ENCODE results near the gene KLHL29. TPM values are rescaled to one million over a fixed set of nuclear protein-coding genes. Genes with fewer than 3 reads are reported as not detected.

Gene KLHL29
- total RNA-seq, 1 experiment from 2014 or later, result 2.4 TPM

DNA sequence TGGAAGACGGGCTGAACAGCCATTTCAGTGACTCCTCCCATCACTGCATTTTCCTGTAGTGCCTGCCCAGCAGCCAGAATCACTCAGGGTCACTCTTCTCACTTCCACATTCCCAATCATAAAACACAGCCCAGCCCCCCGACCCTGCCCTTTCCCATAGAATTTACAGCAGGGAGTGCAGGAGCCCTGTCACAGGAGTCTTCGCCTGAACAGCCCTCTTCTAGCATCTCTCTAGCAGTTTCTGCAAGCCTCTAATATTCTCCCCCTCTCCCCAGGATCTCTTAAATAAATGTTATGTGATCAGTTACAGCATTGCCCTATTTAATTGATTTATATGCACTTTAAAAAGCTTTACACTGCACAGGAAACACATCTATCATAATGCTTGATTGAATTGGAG, 42.9 kb upstream of the KLHL29 start:
- H4K5ac ChIP-seq (ENCODE audit: insufficient read length, low read depth, low read length), result no peak overlapping the region
- no peak overlapping the region for H3K9ac ChIP-seq (ENCODE audit: extremely low read depth, insufficient read length, low read length)
- H2BK120ac ChIP-seq (ENCODE audit: low read depth, low read length, poor library complexity, severe bottlenecking), result no peak overlapping the region
- H2BK15ac ChIP-seq (ENCODE audit: low read depth, low read length), result no peak overlapping the region
- no peak overlapping the region for H3K18ac ChIP-seq (ENCODE audit: insufficient read length, low read depth, low read length)
- H2BK12ac ChIP-seq (ENCODE audit: insufficient read length, low read depth, low read length), result no peak overlapping the region
- H3K4me2 ChIP-seq (ENCODE audit: insufficient read depth, insufficient read length, low read length), result no peak overlapping the region
- H3K56ac ChIP-seq (ENCODE audit: insufficient read length, low read depth, low read length), result no peak overlapping the region
- no peaks in the 10 kb centered on the region for H3K27me3 ChIP-seq (ENCODE audit: insufficient read depth, low read length)
- no peak overlapping the region for H2AFZ ChIP-seq (ENCODE audit: low read length)
- H3K4ac ChIP-seq (ENCODE audit: low read depth, low read length), result no peak overlapping the region
- H4K20me1 ChIP-seq (ENCODE audit: control insufficient read depth, insufficient read depth, insufficient read length), result no peaks in the 10 kb centered on the region
- H3K79me1 ChIP-seq (ENCODE audit: insufficient read depth, low read depth, low read length, poor library complexity, severe bottlenecking), result no peaks in the 10 kb centered on the region
- H3K4me1 Mint-ChIP-seq, result peaks cover 0 to 3% of the 10 kb centered on the region in 2 experiments; a peak in 1 of 4 replicates
- no peaks in the 10 kb centered on the region for H3K23me2 ChIP-seq (ENCODE audit: insufficient read length, low read depth, low read length, poor library complexity, severe bottlenecking)
- H2AK5ac ChIP-seq (ENCODE audit: insufficient read length, low read length), result no peak overlapping the region
- no peaks in the 10 kb centered on the region for H3K9me3 ChIP-seq (ENCODE audit: control insufficient read depth, low read depth, low read length)
- peaks cover 4% of the 10 kb centered on the region for H3K27me3 Mint-ChIP-seq (ENCODE audit: low read depth)
- H3T11ph ChIP-seq (ENCODE audit: low read length), result no peak overlapping the region
- TF ChIP-seq, protein P1, sequence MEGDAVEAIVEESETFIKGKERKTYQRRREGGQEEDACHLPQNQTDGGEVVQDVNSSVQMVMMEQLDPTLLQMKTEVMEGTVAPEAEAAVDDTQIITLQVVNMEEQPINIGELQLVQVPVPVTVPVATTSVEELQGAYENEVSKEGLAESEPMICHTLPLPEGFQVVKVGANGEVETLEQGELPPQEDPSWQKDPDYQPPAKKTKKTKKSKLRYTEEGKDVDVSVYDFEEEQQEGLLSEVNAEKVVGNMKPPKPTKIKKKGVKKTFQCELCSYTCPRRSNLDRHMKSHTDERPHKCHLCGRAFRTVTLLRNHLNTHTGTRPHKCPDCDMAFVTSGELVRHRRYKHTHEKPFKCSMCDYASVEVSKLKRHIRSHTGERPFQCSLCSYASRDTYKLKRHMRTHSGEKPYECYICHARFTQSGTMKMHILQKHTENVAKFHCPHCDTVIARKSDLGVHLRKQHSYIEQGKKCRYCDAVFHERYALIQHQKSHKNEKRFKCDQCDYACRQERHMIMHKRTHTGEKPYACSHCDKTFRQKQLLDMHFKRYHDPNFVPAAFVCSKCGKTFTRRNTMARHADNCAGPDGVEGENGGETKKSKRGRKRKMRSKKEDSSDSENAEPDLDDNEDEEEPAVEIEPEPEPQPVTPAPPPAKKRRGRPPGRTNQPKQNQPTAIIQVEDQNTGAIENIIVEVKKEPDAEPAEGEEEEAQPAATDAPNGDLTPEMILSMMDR (conservative IDR thresholded peaks at IDR 0.05), result no peak
- H2BK5ac ChIP-seq (ENCODE audit: insufficient read length, low read length), result no peak overlapping the region
- DNase-seq, result no peak
- no peak overlapping the region for H2BK20ac ChIP-seq (ENCODE audit: low read depth, low read length, poor library complexity, severe bottlenecking)
- no peak overlapping the region for H4K8ac ChIP-seq (replicated peaks; ENCODE audit: insufficient read length, low read depth, low read length)
- H3K4me1 ChIP-seq (ENCODE audit: insufficient read depth, low read length), result no peaks in the 10 kb centered on the region
- no CpG with 5 or more reads among the region's 3 CpGs for WGBS (ENCODE audit: extremely low coverage, insufficient read length, low lambda C conversion rate)
- H3K9me3 Mint-ChIP-seq, result peaks cover 0 to 4% of the 10 kb centered on the region in 2 experiments; a peak in 3 of 5 replicates
- H4K91ac ChIP-seq (ENCODE audit: insufficient read length, low read depth, low read length), result no peak overlapping the region
- no peak overlapping the region for H3K27ac ChIP-seq (ENCODE audit: insufficient read length, low read depth, low read length)
- no peak overlapping the region for H3K4me3 Mint-ChIP-seq
- no peak overlapping the region for H3K23ac ChIP-seq (ENCODE audit: insufficient read length, low read depth, low read length)
- H3K27ac Mint-ChIP-seq, result no peak overlapping the region
- H3K36me3 Mint-ChIP-seq (ENCODE audit: insufficient read depth in 1 of 3, low read depth in 3 of 3), result peaks cover 0 to 1% (median 0%) of the 10 kb centered on the region in 3 experiments; a peak in 1 of 7 replicates
- no peak overlapping the region for H3K14ac ChIP-seq (ENCODE audit: insufficient read depth, low read length)
- no peaks in the 10 kb centered on the region for H3K79me2 ChIP-seq (ENCODE audit: insufficient read depth, low read length)
